WTC11 (cell line): Measurements from ENCODE around the gene C1orf232. TPM values are rescaled to one million over a fixed set of nuclear protein-coding genes. Genes with fewer than 3 reads are reported as not detected.
A peak's percentile ranks its signal among the peaks of the same experiment; 100 is the strongest.

ENCODE experiments used
- CBFB ChIP-seq: sonication (generic); formaldehyde crosslinking; IDR thresholded peaks from 2 replicates; pipeline ENCODE4 v1.8.1; 2022; ENCODE audit warnings: mild to moderate bottlenecking, low read depth, missing genetic modification reagents
- ESRRA ChIP-seq: sonication (generic); formaldehyde crosslinking; IDR thresholded peaks from 2 replicates; pipeline ENCODE4 v1.8.1; 2022; ENCODE audit warnings: mild to moderate bottlenecking, missing genetic modification reagents, borderline replicate concordance
- ETV6 ChIP-seq: sonication (generic); formaldehyde crosslinking; IDR thresholded peaks from 2 replicates; pipeline ENCODE4 v1.8.1; 2022; ENCODE audit warnings: mild to moderate bottlenecking, missing genetic modification reagents
- FOXK1 ChIP-seq: sonication (generic); formaldehyde crosslinking; IDR thresholded peaks from 2 replicates; pipeline ENCODE4 v1.8.0; 2022; ENCODE audit warnings: mild to moderate bottlenecking, moderate library complexity, missing genetic modification reagents
- FOXP1 ChIP-seq: sonication (generic); formaldehyde crosslinking; IDR thresholded peaks from 2 replicates; pipeline ENCODE4 v1.8.0; 2022; ENCODE audit warnings: missing genetic modification reagents, mild to moderate bottlenecking, moderate library complexity, borderline replicate concordance
- MYBL2 ChIP-seq: sonication (generic); formaldehyde crosslinking; IDR thresholded peaks from 2 replicates; pipeline ENCODE4 v1.8.1; 2023; ENCODE audit warnings: mild to moderate bottlenecking, moderate library complexity, missing genetic modification reagents
- NFE2L1 ChIP-seq: sonication (generic); formaldehyde crosslinking; IDR thresholded peaks from 2 replicates; pipeline ENCODE4 v1.8.1; 2023; ENCODE audit warnings: missing genetic modification reagents
- NR2C2 ChIP-seq: sonication (generic); formaldehyde crosslinking; IDR thresholded peaks from 2 replicates; pipeline ENCODE4 v1.8.0; 2022; ENCODE audit warnings: mild to moderate bottlenecking, missing genetic modification reagents
- RELA ChIP-seq: sonication (generic); formaldehyde crosslinking; IDR thresholded peaks from 2 replicates; pipeline ENCODE4 v1.8.1; 2022; ENCODE audit warnings: missing genetic modification reagents, mild to moderate bottlenecking, borderline replicate concordance
- SMAD3 ChIP-seq: sonication (generic); formaldehyde crosslinking; IDR thresholded peaks from 2 replicates; pipeline ENCODE4 v1.8.0; 2022; ENCODE audit warnings: missing genetic modification reagents, mild to moderate bottlenecking, borderline replicate concordance
- SOX15 ChIP-seq: fragments of 250-450 bp; sonication (Bioruptor Pico); IDR thresholded peaks from 2 replicates; pipeline ENCODE4 v1.9.0; 2021; ENCODE audit warnings: mild to moderate bottlenecking
- SP1 ChIP-seq: sonication (generic); formaldehyde crosslinking; conservative IDR thresholded peaks from 2 replicates; pipeline ENCODE4 v1.8.1; 2022; ENCODE audit warnings: missing genetic modification reagents
- ZNF263 ChIP-seq: sonication (generic); formaldehyde crosslinking; IDR thresholded peaks from 2 replicates; pipeline ENCODE4 v1.8.1; 2022; ENCODE audit warnings: low read depth, mild to moderate bottlenecking, moderate library complexity, missing genetic modification reagents
- total RNA-seq: library from RNA; stranded (reverse); gene quantifications from 3 replicates; pipeline ENCODE4 v1.2.3, GENCODE V29; 2021
- TF ChIP-seq, protein P1 (sequence below): sonication (generic); formaldehyde crosslinking; conservative IDR thresholded peaks from 2 replicates; pipeline ENCODE4 v1.8.1; 2023; ENCODE audit warnings: mild to moderate bottlenecking, low read depth, missing genetic modification reagents, moderate library complexity
- TF ChIP-seq, protein P2 (sequence below): sonication (generic); formaldehyde crosslinking; IDR thresholded peaks from 2 replicates; pipeline ENCODE4 v1.8.1; 2023; ENCODE audit warnings: mild to moderate bottlenecking, missing genetic modification reagents, moderate library complexity
- TF ChIP-seq, protein P3 (sequence below): sonication (generic); formaldehyde crosslinking; IDR thresholded peaks from 2 replicates; pipeline ENCODE4 v1.8.0; 2022; ENCODE audit warnings: missing genetic modification reagents
- TF ChIP-seq, protein P4 (sequence below): fragments of 250-450 bp; sonication (Bioruptor Pico); IDR thresholded peaks from 2 replicates; pipeline ENCODE4 v1.8.0; 2021; ENCODE audit warnings: mild to moderate bottlenecking
- TF ChIP-seq, protein P5 (sequence below): fragments of 250-450 bp; sonication (Bioruptor Pico); IDR thresholded peaks from 2 replicates; pipeline ENCODE4 v1.9.0; 2021; ENCODE audit warnings: mild to moderate bottlenecking
- TF ChIP-seq, protein P6 (sequence below): sonication (generic); formaldehyde crosslinking; IDR thresholded peaks from 2 replicates; pipeline ENCODE4 v1.8.1; 2023; ENCODE audit warnings: mild to moderate bottlenecking, missing genetic modification reagents, moderate library complexity
- TF ChIP-seq, protein P7 (sequence below): sonication (generic); formaldehyde crosslinking; IDR thresholded peaks from 2 replicates; pipeline ENCODE4 v1.8.1; 2022; ENCODE audit warnings: low read depth, mild to moderate bottlenecking, moderate library complexity, missing genetic modification reagents, borderline replicate concordance
- TF ChIP-seq, protein P8 (sequence below): sonication (generic); formaldehyde crosslinking; IDR thresholded peaks from 2 replicates; pipeline ENCODE4 v1.8.0; 2023; ENCODE audit warnings: missing genetic modification reagents

The C1orf232 gene
- total RNA-seq, 1 experiment from 2014 or later: not detected

DNA sequence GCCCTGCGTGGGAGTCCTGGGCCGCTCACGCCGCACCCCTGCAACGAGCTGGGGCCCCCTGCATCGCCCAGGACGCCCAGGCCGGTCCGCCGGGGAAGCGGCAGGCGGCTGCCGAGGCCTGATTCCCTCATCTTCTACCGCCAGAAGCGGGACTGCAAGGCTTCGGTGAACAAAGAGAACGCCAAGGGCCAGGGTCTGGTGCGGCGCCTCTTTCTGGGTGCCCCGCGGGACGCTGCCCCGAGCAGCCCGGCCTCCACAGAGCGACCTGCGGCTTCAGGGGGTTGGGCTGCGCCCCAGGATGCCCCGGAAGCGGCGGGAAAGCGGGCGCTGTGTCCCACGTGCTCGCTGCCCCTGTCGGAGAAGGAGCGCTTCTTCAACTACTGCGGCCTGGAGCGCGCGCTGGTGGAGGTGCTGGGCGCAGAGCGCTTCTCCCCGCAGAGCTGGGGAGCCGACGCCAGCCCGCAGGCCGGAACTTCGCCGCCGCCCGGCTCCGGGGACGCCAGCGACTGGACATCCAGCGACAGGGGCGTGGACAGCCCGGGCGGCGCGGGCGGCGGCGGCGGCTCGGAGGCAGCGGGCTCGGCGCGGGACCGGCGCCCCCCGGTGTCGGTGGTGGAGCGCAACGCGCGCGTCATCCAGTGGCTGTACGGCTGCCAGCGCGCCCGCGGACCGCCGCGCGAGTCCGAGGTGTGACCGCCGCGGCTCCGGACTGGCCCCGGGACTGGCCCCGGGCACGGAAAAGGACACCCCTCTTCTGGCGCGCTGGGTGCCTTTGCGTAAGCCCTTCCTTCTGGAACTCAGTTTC is 7.1 kb downstream of the C1orf232 start (continued):
- TF ChIP-seq, protein P1, sequence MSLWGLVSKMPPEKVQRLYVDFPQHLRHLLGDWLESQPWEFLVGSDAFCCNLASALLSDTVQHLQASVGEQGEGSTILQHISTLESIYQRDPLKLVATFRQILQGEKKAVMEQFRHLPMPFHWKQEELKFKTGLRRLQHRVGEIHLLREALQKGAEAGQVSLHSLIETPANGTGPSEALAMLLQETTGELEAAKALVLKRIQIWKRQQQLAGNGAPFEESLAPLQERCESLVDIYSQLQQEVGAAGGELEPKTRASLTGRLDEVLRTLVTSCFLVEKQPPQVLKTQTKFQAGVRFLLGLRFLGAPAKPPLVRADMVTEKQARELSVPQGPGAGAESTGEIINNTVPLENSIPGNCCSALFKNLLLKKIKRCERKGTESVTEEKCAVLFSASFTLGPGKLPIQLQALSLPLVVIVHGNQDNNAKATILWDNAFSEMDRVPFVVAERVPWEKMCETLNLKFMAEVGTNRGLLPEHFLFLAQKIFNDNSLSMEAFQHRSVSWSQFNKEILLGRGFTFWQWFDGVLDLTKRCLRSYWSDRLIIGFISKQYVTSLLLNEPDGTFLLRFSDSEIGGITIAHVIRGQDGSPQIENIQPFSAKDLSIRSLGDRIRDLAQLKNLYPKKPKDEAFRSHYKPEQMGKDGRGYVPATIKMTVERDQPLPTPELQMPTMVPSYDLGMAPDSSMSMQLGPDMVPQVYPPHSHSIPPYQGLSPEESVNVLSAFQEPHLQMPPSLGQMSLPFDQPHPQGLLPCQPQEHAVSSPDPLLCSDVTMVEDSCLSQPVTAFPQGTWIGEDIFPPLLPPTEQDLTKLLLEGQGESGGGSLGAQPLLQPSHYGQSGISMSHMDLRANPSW: no peak
- TF ChIP-seq NR2C2 (peak; percentile 60), FOXK1 (peak; percentile 80; the same call in 1 of the 2 replicates), ETV6 (CRISPR knock-in tag) (peak; percentile 94), MYBL2 (CRISPR knock-in tag) (peak; percentile 92), SMAD3 (CRISPR knock-in tag) (no peak), NFE2L1 (CRISPR knock-in tag) (peak; percentile 87; the same call in 1 of the 2 replicates), RELA (CRISPR knock-in tag) (0 out of 2 replicates have a peak, but pooled peaks have one; percentile 31), ZNF263 (peak; percentile 44; the same call in 1 of the 2 replicates), FOXP1 (CRISPR knock-in tag) (peak; percentile 93; the same call in 1 of the 2 replicates), SP1 (CRISPR knock-in tag) (peak; percentile 66; the same call in 1 of the 2 replicates), CBFB (CRISPR knock-in tag) (no peak), SOX15 (no peak), ESRRA (CRISPR knock-in tag) (peak; percentile 57; the same call in 1 of the 2 replicates)
- TF ChIP-seq, protein P2, sequence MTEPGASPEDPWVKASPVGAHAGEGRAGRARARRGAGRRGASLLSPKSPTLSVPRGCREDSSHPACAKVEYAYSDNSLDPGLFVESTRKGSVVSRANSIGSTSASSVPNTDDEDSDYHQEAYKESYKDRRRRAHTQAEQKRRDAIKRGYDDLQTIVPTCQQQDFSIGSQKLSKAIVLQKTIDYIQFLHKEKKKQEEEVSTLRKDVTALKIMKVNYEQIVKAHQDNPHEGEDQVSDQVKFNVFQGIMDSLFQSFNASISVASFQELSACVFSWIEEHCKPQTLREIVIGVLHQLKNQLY (CRISPR knock-in tag): 0 out of 2 replicates have a peak, but pooled peaks have one; percentile 62
- TF ChIP-seq, protein P3, sequence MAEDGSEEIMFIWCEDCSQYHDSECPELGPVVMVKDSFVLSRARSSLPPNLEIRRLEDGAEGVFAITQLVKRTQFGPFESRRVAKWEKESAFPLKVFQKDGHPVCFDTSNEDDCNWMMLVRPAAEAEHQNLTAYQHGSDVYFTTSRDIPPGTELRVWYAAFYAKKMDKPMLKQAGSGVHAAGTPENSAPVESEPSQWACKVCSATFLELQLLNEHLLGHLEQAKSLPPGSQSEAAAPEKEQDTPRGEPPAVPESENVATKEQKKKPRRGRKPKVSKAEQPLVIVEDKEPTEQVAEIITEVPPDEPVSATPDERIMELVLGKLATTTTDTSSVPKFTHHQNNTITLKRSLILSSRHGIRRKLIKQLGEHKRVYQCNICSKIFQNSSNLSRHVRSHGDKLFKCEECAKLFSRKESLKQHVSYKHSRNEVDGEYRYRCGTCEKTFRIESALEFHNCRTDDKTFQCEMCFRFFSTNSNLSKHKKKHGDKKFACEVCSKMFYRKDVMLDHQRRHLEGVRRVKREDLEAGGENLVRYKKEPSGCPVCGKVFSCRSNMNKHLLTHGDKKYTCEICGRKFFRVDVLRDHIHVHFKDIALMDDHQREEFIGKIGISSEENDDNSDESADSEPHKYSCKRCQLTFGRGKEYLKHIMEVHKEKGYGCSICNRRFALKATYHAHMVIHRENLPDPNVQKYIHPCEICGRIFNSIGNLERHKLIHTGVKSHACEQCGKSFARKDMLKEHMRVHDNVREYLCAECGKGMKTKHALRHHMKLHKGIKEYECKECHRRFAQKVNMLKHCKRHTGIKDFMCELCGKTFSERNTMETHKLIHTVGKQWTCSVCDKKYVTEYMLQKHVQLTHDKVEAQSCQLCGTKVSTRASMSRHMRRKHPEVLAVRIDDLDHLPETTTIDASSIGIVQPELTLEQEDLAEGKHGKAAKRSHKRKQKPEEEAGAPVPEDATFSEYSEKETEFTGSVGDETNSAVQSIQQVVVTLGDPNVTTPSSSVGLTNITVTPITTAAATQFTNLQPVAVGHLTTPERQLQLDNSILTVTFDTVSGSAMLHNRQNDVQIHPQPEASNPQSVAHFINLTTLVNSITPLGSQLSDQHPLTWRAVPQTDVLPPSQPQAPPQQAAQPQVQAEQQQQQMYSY: no peak
- TF ChIP-seq, protein P4, sequence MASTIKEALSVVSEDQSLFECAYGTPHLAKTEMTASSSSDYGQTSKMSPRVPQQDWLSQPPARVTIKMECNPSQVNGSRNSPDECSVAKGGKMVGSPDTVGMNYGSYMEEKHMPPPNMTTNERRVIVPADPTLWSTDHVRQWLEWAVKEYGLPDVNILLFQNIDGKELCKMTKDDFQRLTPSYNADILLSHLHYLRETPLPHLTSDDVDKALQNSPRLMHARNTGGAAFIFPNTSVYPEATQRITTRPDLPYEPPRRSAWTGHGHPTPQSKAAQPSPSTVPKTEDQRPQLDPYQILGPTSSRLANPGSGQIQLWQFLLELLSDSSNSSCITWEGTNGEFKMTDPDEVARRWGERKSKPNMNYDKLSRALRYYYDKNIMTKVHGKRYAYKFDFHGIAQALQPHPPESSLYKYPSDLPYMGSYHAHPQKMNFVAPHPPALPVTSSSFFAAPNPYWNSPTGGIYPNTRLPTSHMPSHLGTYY (CRISPR knock-in tag): no peak
- TF ChIP-seq, protein P5, sequence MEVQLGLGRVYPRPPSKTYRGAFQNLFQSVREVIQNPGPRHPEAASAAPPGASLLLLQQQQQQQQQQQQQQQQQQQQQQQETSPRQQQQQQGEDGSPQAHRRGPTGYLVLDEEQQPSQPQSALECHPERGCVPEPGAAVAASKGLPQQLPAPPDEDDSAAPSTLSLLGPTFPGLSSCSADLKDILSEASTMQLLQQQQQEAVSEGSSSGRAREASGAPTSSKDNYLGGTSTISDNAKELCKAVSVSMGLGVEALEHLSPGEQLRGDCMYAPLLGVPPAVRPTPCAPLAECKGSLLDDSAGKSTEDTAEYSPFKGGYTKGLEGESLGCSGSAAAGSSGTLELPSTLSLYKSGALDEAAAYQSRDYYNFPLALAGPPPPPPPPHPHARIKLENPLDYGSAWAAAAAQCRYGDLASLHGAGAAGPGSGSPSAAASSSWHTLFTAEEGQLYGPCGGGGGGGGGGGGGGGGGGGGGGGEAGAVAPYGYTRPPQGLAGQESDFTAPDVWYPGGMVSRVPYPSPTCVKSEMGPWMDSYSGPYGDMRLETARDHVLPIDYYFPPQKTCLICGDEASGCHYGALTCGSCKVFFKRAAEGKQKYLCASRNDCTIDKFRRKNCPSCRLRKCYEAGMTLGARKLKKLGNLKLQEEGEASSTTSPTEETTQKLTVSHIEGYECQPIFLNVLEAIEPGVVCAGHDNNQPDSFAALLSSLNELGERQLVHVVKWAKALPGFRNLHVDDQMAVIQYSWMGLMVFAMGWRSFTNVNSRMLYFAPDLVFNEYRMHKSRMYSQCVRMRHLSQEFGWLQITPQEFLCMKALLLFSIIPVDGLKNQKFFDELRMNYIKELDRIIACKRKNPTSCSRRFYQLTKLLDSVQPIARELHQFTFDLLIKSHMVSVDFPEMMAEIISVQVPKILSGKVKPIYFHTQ (CRISPR knock-in tag): no peak
- TF ChIP-seq, protein P6, sequence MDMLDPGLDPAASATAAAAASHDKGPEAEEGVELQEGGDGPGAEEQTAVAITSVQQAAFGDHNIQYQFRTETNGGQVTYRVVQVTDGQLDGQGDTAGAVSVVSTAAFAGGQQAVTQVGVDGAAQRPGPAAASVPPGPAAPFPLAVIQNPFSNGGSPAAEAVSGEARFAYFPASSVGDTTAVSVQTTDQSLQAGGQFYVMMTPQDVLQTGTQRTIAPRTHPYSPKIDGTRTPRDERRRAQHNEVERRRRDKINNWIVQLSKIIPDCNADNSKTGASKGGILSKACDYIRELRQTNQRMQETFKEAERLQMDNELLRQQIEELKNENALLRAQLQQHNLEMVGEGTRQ: peak; percentile 41; the same call in 1 of the 2 replicates
- TF ChIP-seq, protein P7, sequence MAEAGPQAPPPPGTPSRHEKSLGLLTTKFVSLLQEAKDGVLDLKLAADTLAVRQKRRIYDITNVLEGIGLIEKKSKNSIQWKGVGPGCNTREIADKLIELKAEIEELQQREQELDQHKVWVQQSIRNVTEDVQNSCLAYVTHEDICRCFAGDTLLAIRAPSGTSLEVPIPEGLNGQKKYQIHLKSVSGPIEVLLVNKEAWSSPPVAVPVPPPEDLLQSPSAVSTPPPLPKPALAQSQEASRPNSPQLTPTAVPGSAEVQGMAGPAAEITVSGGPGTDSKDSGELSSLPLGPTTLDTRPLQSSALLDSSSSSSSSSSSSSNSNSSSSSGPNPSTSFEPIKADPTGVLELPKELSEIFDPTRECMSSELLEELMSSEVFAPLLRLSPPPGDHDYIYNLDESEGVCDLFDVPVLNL (CRISPR knock-in tag): peak; percentile 68; the same call in 1 of the 2 replicates
- TF ChIP-seq, protein P8, sequence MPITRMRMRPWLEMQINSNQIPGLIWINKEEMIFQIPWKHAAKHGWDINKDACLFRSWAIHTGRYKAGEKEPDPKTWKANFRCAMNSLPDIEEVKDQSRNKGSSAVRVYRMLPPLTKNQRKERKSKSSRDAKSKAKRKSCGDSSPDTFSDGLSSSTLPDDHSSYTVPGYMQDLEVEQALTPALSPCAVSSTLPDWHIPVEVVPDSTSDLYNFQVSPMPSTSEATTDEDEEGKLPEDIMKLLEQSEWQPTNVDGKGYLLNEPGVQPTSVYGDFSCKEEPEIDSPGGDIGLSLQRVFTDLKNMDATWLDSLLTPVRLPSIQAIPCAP (CRISPR knock-in tag): peak; percentile 91
